ENCODE measurements around the gene PIEZO1. TPM values are rescaled to one million over a fixed set of nuclear protein-coding genes. Genes with fewer than 3 reads are reported as not detected.

PIEZO1 gene
- total RNA-seq, 1 experiment from 2014 or later, result 224 TPM

GRCh38 chr16:88720396-88720970 is 64.5 kb downstream of the PIEZO1 start:
- H4K20me1 ChIP-seq (ENCODE audit: insufficient read depth), result 0 out of 2 replicates have a peak, but pooled peaks cover 3% of the 10 kb centered on the region
- intact Hi-C loops (cut with micrococcal nuclease), result no loop called here
- no peak for DNase-seq (ENCODE audit: low read depth, low spot score)
- no peaks in the 10 kb centered on the region for H3K4me1 ChIP-seq (ENCODE audit: control insufficient read depth in 1 of 2, insufficient read depth in 2 of 2, low read length in 2 of 2)
- peaks cover 62 to 93% of the 10 kb centered on the region in 2 experiments; a peak in 3 of 4 replicates for H3K36me3 ChIP-seq (ENCODE audit: control insufficient read depth in 1 of 2, insufficient read depth in 2 of 2, low read length in 2 of 2)
- no peak for ATAC-seq
- no peaks in the 10 kb centered on the region for H3K27me3 ChIP-seq (ENCODE audit: insufficient read depth, low read length)
- no peak overlapping the region for H3K9ac ChIP-seq (ENCODE audit: low read length)
- no peak overlapping the region for H3K4me2 ChIP-seq (ENCODE audit: low read length)
- RAD21 ChIA-PET (ENCODE audit: low non-redundant PET in 1 of 2, low total read pairs in 2 of 2, uncharacterized antibody in 2 of 2, unreplicated experiment in 2 of 2), result no interaction called here
- no peak for TF ChIP-seq CEBPB (IDR thresholded peaks at IDR 0.05; ENCODE audit: low read depth)
- TF ChIP-seq FOSL1 (IDR thresholded peaks at IDR 0.05; ENCODE audit: low read depth), result no peak
- no peak for TF ChIP-seq POLR2A (IDR thresholded peaks at IDR 0.05; ENCODE audit: borderline replicate concordance, extremely low read depth, insufficient read depth, insufficient read length)
- TF ChIP-seq ZFX (IDR thresholded peaks at IDR 0.05), result no peak
- TF ChIP-seq, protein P1, sequence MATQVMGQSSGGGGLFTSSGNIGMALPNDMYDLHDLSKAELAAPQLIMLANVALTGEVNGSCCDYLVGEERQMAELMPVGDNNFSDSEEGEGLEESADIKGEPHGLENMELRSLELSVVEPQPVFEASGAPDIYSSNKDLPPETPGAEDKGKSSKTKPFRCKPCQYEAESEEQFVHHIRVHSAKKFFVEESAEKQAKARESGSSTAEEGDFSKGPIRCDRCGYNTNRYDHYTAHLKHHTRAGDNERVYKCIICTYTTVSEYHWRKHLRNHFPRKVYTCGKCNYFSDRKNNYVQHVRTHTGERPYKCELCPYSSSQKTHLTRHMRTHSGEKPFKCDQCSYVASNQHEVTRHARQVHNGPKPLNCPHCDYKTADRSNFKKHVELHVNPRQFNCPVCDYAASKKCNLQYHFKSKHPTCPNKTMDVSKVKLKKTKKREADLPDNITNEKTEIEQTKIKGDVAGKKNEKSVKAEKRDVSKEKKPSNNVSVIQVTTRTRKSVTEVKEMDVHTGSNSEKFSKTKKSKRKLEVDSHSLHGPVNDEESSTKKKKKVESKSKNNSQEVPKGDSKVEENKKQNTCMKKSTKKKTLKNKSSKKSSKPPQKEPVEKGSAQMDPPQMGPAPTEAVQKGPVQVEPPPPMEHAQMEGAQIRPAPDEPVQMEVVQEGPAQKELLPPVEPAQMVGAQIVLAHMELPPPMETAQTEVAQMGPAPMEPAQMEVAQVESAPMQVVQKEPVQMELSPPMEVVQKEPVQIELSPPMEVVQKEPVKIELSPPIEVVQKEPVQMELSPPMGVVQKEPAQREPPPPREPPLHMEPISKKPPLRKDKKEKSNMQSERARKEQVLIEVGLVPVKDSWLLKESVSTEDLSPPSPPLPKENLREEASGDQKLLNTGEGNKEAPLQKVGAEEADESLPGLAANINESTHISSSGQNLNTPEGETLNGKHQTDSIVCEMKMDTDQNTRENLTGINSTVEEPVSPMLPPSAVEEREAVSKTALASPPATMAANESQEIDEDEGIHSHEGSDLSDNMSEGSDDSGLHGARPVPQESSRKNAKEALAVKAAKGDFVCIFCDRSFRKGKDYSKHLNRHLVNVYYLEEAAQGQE (IDR thresholded peaks at IDR 0.05; ENCODE audit: low read depth), result no peak
- no peak for TF ChIP-seq ELF1 (IDR thresholded peaks at IDR 0.05; ENCODE audit: borderline replicate concordance, low read depth)
- no peak for TF ChIP-seq POLR2AphosphoS5 (IDR thresholded peaks at IDR 0.05; ENCODE audit: low read depth, low read length)
- TF ChIP-seq YY1 (IDR thresholded peaks at IDR 0.05; ENCODE audit: extremely low read depth, insufficient replicate concordance, low read depth, low read length), result no peak
- no peak for TF ChIP-seq SP1 (IDR thresholded peaks at IDR 0.05; ENCODE audit: low read depth)
- no peak for TF ChIP-seq SRF (IDR thresholded peaks at IDR 0.05; ENCODE audit: low read depth)
- no peak for TF ChIP-seq EZH2 (IDR thresholded peaks at IDR 0.05)
- TF ChIP-seq, protein P2, sequence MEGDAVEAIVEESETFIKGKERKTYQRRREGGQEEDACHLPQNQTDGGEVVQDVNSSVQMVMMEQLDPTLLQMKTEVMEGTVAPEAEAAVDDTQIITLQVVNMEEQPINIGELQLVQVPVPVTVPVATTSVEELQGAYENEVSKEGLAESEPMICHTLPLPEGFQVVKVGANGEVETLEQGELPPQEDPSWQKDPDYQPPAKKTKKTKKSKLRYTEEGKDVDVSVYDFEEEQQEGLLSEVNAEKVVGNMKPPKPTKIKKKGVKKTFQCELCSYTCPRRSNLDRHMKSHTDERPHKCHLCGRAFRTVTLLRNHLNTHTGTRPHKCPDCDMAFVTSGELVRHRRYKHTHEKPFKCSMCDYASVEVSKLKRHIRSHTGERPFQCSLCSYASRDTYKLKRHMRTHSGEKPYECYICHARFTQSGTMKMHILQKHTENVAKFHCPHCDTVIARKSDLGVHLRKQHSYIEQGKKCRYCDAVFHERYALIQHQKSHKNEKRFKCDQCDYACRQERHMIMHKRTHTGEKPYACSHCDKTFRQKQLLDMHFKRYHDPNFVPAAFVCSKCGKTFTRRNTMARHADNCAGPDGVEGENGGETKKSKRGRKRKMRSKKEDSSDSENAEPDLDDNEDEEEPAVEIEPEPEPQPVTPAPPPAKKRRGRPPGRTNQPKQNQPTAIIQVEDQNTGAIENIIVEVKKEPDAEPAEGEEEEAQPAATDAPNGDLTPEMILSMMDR (IDR thresholded peaks at IDR 0.05 in 2 of 3, conservative IDR thresholded peaks at IDR 0.05 in 1 of 3; ENCODE audit: borderline replicate concordance in 1 of 3, insufficient read depth in 1 of 3, low read depth in 2 of 3, low read length in 2 of 3), result no peak
- TF ChIP-seq SIN3A (IDR thresholded peaks at IDR 0.05; ENCODE audit: low read depth), result no peak
- no peak for TF ChIP-seq ZNF274 (IDR thresholded peaks at IDR 0.05; ENCODE audit: low read depth, low read length)
- TF ChIP-seq EZH2phosphoT487 (IDR thresholded peaks at IDR 0.05; ENCODE audit: borderline replicate concordance), result no peak
- TF ChIP-seq, protein P3, sequence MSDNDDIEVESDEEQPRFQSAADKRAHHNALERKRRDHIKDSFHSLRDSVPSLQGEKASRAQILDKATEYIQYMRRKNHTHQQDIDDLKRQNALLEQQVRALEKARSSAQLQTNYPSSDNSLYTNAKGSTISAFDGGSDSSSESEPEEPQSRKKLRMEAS (IDR thresholded peaks at IDR 0.05), result no peak
- TF ChIP-seq TCF7L2 (IDR thresholded peaks at IDR 0.05; ENCODE audit: borderline replicate concordance, extremely low read depth, insufficient read depth, insufficient read length), result no peak
- TF ChIP-seq, protein P4, sequence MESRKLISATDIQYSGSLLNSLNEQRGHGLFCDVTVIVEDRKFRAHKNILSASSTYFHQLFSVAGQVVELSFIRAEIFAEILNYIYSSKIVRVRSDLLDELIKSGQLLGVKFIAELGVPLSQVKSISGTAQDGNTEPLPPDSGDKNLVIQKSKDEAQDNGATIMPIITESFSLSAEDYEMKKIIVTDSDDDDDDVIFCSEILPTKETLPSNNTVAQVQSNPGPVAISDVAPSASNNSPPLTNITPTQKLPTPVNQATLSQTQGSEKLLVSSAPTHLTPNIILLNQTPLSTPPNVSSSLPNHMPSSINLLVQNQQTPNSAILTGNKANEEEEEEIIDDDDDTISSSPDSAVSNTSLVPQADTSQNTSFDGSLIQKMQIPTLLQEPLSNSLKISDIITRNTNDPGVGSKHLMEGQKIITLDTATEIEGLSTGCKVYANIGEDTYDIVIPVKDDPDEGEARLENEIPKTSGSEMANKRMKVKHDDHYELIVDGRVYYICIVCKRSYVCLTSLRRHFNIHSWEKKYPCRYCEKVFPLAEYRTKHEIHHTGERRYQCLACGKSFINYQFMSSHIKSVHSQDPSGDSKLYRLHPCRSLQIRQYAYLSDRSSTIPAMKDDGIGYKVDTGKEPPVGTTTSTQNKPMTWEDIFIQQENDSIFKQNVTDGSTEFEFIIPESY (IDR thresholded peaks at IDR 0.05; ENCODE audit: extremely low read depth, insufficient replicate concordance, low read length), result no peak
- no peak for TF ChIP-seq RAD21 (IDR thresholded peaks at IDR 0.05; ENCODE audit: low read depth)
- TF ChIP-seq CBX3 (IDR thresholded peaks at IDR 0.05; ENCODE audit: low read depth), result no peak
- POLR2A ChIA-PET, result no interaction called here
- BruUV-seq (replicated peaks), result no TSS peak
- no peak overlapping the region for H3K27ac ChIP-seq (ENCODE audit: low read depth, low read length)
- CTCF ChIA-PET, result interaction anchor here (2.5 kb wide), 1 partner anchor 17 kb away, joined by 7 read pairs; no protein-coding TSS in a partner anchor
- H3K4me3 ChIP-seq (replicated peaks in 1 of 2; ENCODE audit: low read depth in 1 of 2, low read length in 2 of 2), result no peak overlapping the region
- no peak overlapping the region for H2AFZ ChIP-seq (ENCODE audit: low read depth, low read length, poor library complexity, severe bottlenecking)
- H3K9me2 ChIP-seq (ENCODE audit: insufficient read depth), result no peaks in the 10 kb centered on the region
- H3K9me3 ChIP-seq (ENCODE audit: control insufficient read depth in 1 of 2, insufficient read depth in 1 of 2, low read depth in 1 of 2, low read length in 2 of 2), result no peaks in the 10 kb centered on the region
- H3K79me2 ChIP-seq (ENCODE audit: insufficient read depth, low read length), result no peaks in the 10 kb centered on the region

Data from HCT116 (cell line).